ENCODE results near the gene TMEM126B.

GRCh38 chr11:85634747-85635146 is 6.4 kb downstream of the TMEM126B start:
- TF ChIP-seq KLF11 (CRISPR knock-in tag; IDR thresholded peaks at IDR 0.05) (no peak), ZNF749 (CRISPR knock-in tag; IDR thresholded peaks at IDR 0.05; ENCODE audit: borderline replicate concordance) (no peak), CTCF (CRISPR knock-in tag; IDR thresholded peaks at IDR 0.05) (no peak), ZBTB8A (CRISPR knock-in tag; IDR thresholded peaks at IDR 0.05; ENCODE audit: borderline replicate concordance, low read depth) (no peak), ZNF577 (CRISPR knock-in tag; IDR thresholded peaks at IDR 0.05; ENCODE audit: borderline replicate concordance, low read depth) (no peak), ZNF782 (CRISPR knock-in tag; IDR thresholded peaks at IDR 0.05; ENCODE audit: borderline replicate concordance) (no peak), NBN (conservative IDR thresholded peaks at IDR 0.05) (no peak), ZFP1 (CRISPR knock-in tag; IDR thresholded peaks at IDR 0.05) (no peak)
- TF ChIP-seq, protein P1, sequence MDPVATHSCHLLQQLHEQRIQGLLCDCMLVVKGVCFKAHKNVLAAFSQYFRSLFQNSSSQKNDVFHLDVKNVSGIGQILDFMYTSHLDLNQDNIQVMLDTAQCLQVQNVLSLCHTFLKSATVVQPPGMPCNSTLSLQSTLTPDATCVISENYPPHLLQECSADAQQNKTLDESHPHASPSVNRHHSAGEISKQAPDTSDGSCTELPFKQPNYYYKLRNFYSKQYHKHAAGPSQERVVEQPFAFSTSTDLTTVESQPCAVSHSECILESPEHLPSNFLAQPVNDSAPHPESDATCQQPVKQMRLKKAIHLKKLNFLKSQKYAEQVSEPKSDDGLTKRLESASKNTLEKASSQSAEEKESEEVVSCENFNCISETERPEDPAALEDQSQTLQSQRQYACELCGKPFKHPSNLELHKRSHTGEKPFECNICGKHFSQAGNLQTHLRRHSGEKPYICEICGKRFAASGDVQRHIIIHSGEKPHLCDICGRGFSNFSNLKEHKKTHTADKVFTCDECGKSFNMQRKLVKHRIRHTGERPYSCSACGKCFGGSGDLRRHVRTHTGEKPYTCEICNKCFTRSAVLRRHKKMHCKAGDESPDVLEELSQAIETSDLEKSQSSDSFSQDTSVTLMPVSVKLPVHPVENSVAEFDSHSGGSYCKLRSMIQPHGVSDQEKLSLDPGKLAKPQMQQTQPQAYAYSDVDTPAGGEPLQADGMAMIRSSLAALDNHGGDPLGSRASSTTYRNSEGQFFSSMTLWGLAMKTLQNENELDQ (CRISPR knock-in tag; IDR thresholded peaks at IDR 0.05; ENCODE audit: borderline replicate concordance) = no peak
